Activated naive CD8-positive, alpha-beta T cell treated with anti-CD3 and anti-CD28 coated beads, Interleukin-2, amount 50 U/mL, for 16 hours (primary cell): ENCODE results near the gene OSGEPL1.
"Not testable (repeated sequence)": the region's sequence is repeated elsewhere in the genome, so short reads cannot be mapped to it uniquely, and the experiment has no call there.

Source experiments
- DNase-seq: peaks from one replicate; pipeline ENCODE4 v3.0.0-alpha.2; 2020; ENCODE audit warnings: low read depth, low spot score

Gene OSGEPL1, protein sequence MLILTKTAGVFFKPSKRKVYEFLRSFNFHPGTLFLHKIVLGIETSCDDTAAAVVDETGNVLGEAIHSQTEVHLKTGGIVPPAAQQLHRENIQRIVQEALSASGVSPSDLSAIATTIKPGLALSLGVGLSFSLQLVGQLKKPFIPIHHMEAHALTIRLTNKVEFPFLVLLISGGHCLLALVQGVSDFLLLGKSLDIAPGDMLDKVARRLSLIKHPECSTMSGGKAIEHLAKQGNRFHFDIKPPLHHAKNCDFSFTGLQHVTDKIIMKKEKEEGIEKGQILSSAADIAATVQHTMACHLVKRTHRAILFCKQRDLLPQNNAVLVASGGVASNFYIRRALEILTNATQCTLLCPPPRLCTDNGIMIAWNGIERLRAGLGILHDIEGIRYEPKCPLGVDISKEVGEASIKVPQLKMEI

DNA sequence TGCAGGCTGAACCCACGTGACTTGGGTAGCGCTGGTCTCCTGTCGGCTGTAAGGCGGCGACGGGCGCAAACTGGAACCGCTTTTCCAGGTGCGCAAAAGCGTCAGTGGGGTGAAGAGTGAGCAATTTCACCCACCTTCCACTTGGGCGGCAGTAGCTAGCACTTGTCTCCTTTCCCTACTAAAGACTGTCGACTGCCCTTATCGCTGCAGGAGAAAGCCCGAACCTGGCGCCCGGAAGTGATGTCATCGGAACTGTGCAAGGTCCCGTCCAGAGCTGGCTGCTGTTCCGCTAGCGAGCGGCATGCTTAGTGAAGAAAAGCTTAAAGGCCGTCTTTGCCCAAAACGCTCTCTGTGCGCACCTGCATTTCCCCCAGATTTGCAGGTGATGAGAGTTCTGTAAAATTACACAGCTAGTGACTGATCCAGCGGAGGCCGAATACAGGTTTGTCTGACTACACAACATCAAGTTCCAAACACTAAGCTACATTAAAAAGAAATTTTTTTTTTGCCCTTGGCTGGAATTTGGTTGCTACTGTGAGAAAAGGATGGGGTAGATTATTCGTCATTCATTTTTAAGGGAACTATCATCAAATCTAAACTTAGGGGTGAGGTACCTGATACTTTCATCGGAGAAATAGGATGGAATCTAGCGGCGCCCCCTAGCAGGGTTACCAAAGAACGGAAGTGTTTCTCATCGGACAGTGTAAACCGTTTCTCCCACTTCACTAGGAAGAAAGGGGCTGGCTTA lies at the start of gene OSGEPL1:
OSGEPL1 (minus strand) TSS at position 242 of the 748 bp plus-strand sequence. CDS start 1,152 bp downstream, outside the sequence.
- peak; percentile 82 for DNase-seq

DNA sequence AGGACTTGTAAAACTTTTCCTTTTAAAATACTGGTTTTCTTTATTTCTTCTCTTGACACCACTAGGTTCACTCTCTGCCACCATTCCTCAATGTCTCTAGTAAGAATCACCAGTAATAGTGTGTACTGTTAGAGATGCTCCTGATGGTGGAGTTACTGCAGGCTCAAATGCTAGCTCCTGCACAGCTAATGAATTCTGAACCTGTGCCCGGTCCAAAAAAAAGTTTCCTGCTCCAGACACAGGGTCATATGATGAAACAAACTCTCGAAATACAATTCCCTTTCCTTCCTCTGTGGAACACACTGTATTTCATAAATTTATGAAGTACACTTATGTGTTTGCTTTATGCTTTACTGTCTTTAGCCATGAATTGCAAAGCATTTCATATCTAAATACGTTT lies 40.8 kb upstream of the OSGEPL1 start:
- no peak for DNase-seq

GRCh38 chr2:189802396-189802912 lies 39.9 kb upstream of the OSGEPL1 start:
- no peak for DNase-seq

- DNase-seq: no peak
These were observed 36.9 kb upstream of the OSGEPL1 start for GRCh38 chr2:189799531-189799930.

GRCh38 chr2:189799030-189799331 lies 36.4 kb upstream of the OSGEPL1 start:
- no peak for DNase-seq

DNA sequence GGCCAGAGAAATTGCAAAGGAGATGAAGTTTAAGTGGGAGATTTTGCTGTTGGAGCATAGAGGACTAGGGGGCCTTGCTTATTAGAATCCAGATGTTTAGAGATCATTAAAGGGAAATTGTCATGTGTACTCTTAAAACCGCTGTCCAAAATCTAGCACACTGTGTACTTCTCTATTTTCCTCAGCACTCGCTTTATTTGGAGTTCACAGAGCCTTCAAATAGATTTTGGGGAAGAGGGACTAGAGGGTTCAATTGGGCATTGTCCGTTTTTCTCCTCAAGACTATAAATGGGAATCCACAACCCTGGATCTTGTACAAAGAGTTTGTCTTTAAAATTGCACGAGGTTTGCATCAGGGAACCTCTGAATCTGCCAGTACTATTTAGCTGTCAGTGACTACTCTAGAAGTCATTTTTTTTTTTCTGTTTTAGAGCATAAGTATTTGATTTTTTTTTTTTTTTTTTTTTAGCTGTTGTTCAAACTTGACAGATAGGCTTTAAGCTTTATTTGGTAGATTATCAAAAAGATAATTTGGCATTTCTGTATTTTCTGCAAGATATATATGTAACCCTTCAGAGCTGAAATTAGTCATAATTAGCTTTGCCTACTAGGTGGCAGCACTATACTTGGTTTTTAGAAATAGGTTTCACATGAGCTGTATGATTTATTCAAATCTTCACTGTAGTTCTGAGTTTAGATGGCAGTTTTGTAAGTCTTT lies 35.9 kb upstream of the OSGEPL1 start:
- DNase-seq: no peak

DNA sequence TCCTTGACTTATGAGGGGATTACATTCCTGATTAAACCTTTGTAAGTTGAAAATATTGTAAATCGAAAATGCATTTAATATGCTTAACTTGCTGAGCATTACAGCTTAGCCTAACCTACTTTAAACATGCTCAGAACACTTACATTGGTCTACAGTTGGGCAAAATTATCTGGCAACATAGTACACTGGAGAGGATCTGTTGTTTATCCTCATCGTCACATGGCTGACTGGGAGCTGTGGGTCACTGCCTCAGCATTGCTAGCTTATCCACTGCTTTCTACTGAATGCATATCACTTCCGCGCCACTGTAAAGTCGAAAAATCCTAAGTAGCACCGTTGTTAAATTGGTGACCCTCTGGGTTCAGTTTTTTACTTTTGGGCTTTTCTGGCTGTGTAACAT lies 35.3 kb upstream of the OSGEPL1 start:
- DNase-seq: no peak

DNA sequence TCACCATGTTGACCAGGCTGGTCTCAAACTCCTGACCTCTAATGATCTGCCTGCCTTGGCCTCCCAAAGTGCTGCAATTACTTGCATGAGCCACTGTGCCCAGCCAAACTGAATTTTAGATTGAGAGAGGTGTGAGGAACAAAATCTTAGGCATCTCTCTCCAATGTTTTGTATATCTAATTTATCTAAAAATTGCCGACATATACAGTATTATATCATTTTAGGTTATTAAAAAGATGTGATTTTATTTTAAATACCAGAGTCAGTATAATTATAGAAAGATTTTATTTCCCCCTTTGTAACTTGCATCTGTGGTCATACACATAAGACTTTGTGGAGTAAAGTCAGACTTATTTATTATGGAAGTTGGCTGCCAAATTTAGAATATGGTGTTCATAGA lies 31.7 kb upstream of the OSGEPL1 start:
- no peak for DNase-seq

DNA sequence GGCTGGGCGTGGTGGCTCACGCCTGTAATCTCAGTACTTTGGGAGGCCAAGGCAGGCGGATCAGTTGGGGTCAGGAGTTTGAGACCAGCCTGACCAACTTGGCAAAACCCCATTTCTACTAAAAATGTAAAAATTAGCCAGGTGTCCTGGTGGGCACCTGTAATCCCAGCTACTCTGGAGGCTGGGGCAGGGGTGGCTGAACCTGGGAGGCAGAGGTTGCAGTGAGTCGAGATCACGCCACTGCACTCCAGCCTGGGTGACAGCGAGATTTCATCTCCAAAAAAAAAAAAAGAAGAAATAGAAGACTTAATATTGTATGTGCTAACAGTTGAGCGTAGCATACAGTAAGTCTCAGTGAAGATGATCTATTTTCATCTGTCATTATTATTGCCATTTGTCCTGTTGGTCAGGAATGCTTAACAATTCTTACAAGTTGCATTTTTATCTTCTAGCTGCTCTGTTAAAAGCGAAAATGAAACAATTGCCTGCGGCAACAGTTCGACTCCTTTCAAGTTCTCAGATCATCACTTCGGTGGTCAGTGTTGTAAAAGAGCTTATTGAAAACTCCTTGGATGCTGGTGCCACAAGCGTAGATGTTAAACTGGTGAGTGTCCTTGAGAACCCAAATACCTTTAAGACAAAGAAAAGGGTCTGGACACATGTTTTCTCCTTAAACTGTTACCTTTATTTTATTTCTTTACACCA lies 28.9 kb upstream of the OSGEPL1 start:
- DNase-seq: no peak

DNA sequence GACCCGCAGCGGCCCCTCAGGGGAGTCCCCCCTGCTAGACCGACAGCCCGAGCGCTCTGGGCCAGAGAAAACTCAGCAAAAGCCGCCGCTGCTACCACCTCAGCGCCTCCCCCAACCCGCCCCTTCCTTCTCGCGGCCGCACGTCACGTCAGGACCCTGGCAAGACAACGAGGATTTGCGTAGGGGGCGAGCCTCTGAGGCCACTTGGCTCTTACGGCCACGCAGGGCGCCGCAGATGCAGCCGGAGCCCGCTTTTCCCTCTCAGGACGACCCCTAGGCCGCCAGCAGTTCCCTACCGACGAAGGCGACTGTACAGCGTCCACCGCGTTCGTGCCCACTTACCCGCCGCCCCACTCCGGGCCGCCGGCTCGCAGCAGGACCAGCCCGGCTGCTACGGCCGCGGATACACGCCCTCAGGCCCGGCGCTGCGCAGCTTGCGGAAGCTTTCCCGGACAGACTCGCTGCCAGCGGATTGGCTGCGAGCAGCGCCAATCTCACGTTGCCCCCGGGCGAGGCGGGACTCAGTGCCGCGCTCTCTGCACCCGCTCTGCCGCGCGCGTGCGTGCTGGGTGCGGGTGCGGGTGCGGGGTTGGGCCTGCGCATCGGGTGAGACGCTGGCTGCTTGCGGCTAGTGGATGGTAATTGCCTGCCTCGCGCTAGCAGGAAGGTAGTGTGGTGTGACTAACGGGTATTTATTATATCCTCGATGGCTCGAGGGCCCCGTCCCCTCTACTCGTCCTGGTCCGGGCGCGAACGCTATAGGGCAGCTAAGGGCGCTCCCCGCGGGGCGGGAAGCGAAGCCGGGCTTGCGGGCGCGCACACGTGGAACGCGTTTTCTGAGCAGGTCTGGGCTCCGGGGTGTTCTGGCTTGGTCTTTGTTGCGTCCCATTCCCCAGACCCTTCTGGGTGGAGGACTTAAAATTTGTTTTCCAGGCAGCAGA lies 21.6 kb upstream of the OSGEPL1 start, which contains the start of the genes ORMDL1 and PMS1:
ORMDL1 (minus strand) TSS at position 413 of the 941 bp plus-strand sequence. CDS start 1,744 bp downstream, outside the sequence.
PMS1 (plus strand) TSS at position 524 of the 941 bp plus-strand sequence. CDS start 7,360 bp downstream, outside the sequence.
- DNase-seq: peak; percentile 87

DNA sequence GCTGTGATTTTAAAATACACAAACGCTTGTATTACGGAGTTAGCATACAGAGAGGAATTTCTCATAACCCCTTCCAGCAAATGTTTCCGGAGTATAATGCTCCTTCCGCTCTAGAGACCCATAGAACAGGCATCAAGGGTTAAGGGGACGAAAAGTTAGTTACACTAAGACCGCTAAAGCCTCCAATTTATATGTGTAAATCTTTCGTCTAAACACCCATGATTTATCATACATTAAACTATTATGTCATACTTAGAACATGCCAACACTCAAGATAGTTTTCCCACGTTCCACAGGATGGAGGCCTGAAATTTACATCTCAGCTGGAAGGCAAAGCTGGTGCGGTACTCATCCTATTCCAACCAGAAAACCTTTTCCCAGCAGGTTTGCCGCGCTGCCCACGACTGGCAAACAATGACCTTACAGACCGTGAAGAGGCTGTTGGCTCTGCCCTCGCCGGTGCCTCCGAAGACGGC lies 20.9 kb upstream of the OSGEPL1 start:
- no peak for DNase-seq

- no peak for DNase-seq
These were observed 19.7 kb upstream of the OSGEPL1 start for GRCh38 chr2:189782221-189782671.

DNA sequence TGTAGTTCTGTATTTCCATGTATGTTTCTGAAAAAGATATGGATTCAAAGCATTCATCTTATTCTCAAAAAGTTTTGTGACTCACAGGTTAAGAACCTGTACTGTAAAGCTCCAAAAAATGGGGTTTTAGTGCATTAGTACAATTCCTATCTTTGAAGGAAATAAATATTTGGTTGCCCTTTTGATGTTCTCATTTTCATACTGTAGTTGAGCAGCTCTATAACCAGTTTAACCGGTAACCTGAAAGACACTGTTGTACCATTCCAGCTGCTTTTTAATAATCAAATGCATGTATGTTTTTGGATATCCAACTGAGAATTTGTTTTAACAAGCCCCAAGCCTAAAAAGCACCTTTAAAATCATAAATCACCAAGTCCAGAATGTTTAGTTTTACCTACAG lies 9.6 kb upstream of the OSGEPL1 start:
- DNase-seq: no peak

DNA sequence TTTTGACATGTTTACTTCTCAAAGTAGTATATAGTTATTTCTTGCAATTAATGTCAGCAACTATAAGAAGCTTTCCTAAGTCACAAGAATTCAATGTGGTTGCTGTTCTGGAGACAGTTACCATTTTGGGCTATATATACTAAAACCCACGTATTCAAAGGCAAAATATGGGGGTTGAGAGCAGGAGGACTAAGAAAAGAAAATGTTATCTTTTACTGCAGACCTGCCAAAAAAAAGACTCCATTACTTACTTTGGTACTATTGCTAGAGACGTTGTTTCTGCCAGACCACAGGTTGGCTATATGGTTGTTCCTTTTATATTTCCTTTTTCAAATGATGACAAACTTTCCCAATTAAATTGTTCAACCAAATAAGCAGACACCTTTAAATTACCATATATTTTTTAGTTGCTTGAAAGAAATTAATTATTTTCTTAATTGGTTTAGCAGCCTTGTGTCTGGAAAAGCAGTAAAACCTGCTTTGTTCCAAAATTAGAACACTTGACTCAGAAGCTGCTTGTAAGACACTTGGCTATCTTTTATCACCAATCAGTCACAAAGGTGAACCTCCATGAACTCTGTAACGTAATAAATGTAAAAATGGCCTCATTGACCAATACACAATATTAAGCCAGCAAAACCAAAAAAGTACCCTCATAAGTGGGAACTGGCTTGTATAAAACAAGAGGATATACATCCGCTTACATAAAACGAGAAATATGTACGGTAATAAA lies 8.2 kb upstream of the OSGEPL1 start:
- DNase-seq: no peak

GRCh38 chr2:189763908-189764661 lies 1.5 kb upstream of the OSGEPL1 start:
- DNase-seq: no peak

- no peak for DNase-seq
These were observed 402 bp downstream of the OSGEPL1 start for GRCh38 chr2:189762229-189762550.

DNA sequence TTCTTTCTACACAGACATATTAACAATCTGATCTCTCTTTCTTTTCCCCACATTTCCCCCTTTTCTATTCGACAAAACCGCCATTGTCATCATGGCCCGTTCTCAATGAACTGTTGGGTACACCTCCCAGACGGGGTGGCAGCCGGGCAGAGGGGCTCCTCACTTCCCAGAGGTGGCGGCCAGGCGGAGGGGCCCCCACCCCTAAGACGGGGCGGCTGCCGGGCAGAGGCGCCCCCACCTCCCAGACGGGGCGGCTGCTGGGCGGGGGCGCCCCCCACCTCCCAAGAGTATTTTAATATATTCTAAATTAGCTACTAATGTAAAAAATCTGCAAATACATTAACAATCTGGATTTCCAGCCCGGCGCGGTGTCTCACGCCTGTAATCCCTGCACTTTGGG lies 2.4 kb downstream of the OSGEPL1 start:
- not testable (repeated sequence) for DNase-seq

DNA sequence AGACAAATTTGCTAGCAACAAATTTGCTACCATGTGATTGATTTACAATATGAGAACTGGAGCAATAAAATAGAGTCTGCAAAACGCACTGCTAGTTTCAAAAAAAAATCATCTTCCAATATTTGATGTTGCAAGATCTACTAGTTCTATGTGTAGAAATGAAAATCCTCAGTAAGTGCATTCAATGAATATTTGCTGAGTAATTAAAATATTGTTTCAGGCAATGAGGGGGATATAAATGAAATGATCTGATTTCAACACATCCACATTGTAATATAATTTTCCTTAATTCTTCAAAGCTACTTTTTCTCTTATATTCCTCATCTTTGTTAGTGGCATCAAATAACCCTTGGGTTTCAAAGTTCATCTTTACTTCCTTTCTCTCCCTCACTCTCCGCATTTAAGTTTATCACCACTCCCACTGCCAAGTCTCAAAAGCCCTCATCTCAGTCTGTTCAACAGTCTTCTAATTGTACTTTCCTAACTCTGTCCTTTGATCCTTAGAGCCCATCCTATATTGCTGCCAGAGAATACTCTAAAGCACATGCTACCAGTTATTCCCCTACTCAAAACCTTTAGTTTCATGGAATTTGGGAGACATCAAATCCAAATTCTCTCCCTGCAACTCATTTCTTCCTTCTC lies 6.2 kb downstream of the OSGEPL1 start:
- DNase-seq: no peak
